Measurements from ENCODE around the gene KIF26B.

DNA sequence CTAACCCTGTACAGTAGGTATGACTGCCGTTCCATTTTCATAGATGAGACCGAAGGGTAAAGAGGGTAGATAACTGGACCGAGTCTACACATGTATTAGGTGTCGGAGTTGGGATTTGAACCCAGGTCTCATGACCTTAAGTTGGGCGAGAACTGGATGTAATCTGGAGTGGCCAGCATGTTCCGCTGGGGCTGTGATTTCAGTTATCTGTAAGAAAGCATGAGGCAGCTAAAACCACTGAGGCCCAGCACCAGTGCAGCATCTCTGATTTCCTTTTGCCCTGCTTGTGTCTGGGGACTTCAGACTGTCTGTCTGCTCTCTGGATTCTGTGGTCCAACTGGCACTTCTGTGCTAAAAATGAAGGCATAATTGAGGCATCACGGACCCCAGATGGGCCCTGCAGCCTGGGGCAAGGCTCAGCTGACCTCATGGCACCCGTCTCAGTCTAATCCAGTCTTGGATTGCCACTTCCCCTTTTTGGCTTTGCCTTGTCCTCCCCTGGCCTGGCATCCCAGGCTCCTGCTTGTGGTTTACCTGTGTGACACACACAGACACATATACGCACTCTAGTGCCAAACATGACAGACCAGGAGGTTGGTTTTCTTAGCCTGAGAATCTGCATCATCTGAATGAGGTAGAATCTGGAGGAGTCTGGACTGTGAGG, 180.2 kb downstream of the KIF26B start:
- TF ChIP-seq, protein P1, sequence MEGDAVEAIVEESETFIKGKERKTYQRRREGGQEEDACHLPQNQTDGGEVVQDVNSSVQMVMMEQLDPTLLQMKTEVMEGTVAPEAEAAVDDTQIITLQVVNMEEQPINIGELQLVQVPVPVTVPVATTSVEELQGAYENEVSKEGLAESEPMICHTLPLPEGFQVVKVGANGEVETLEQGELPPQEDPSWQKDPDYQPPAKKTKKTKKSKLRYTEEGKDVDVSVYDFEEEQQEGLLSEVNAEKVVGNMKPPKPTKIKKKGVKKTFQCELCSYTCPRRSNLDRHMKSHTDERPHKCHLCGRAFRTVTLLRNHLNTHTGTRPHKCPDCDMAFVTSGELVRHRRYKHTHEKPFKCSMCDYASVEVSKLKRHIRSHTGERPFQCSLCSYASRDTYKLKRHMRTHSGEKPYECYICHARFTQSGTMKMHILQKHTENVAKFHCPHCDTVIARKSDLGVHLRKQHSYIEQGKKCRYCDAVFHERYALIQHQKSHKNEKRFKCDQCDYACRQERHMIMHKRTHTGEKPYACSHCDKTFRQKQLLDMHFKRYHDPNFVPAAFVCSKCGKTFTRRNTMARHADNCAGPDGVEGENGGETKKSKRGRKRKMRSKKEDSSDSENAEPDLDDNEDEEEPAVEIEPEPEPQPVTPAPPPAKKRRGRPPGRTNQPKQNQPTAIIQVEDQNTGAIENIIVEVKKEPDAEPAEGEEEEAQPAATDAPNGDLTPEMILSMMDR (IDR thresholded peaks at IDR 0.05; ENCODE audit: borderline replicate concordance, extremely low read depth, low read length, poor library complexity, severe bottlenecking) = no peak
- no peak for TF ChIP-seq EZH2 (IDR thresholded peaks at IDR 0.05; ENCODE audit: borderline replicate concordance, low read depth, low read length, severe bottlenecking)

Data from DND-41 (cell line).